ENCODE data around the gene LPCAT1. TPM values are rescaled to one million over a fixed set of nuclear protein-coding genes. Genes with fewer than 3 reads are reported as not detected.
A peak's percentile ranks its signal among the peaks of the same experiment; 100 is the strongest.
"Not testable (repeated sequence)": the region's sequence is repeated elsewhere in the genome, so short reads cannot be mapped to it uniquely, and the experiment has no call there.

The LPCAT1 gene
- total RNA-seq, 2 experiments from 2014 or later = 49.4 to 49.6 TPM

- Mint-ChIP-seq H3K27ac (no peak overlapping the region), H3K9me3 (no peaks in the 10 kb centered on the region), H3K4me3 (no peak overlapping the region), H3K36me3 (peaks cover 5% of the 10 kb centered on the region), H3K27me3 (no peaks in the 10 kb centered on the region), H3K4me1 (peaks cover 16% of the 10 kb centered on the region)
- no peak for DNase-seq
These were observed 43.0 kb downstream of the LPCAT1 start for GRCh38 chr5:1480806-1481205.

GRCh38 chr5:1480217-1480616 lies 43.5 kb downstream of the LPCAT1 start:
- Mint-ChIP-seq H3K27me3 (no peaks in the 10 kb centered on the region), H3K36me3 (peaks cover 5% of the 10 kb centered on the region), H3K9me3 (no peaks in the 10 kb centered on the region), H3K4me3 (no peak overlapping the region), H3K4me1 (peaks cover 12% of the 10 kb centered on the region), H3K27ac (peak overlapping the region; percentile 67)
- DNase-seq = no peak

GRCh38 chr5:1479581-1480188 lies 44.1 kb downstream of the LPCAT1 start:
- Mint-ChIP-seq H3K4me1 (peaks cover 8% of the 10 kb centered on the region), H3K27me3 (no peaks in the 10 kb centered on the region), H3K9me3 (no peaks in the 10 kb centered on the region), H3K4me3 (no peak overlapping the region), H3K36me3 (peaks cover 5% of the 10 kb centered on the region), H3K27ac (peak overlapping the region; percentile 67)
- peak; percentile 53 for DNase-seq

GRCh38 chr5:1479066-1479465 lies 44.7 kb downstream of the LPCAT1 start:
- no peaks in the 10 kb centered on the region for H3K9me3 Mint-ChIP-seq
- peaks cover 5% of the 10 kb centered on the region for H3K36me3 Mint-ChIP-seq
- no peaks in the 10 kb centered on the region for H3K27me3 Mint-ChIP-seq
- H3K4me3 Mint-ChIP-seq = no peak overlapping the region
- no peak overlapping the region for H3K27ac Mint-ChIP-seq
- no peak for DNase-seq
- peaks cover 8% of the 10 kb centered on the region for H3K4me1 Mint-ChIP-seq

GRCh38 chr5:1478271-1479035 lies 45.3 kb downstream of the LPCAT1 start:
- Mint-ChIP-seq H3K36me3 (peaks cover 5% of the 10 kb centered on the region), H3K4me3 (no peak overlapping the region)

GRCh38 chr5:1477341-1477740 lies 46.4 kb downstream of the LPCAT1 start:
- Mint-ChIP-seq H3K27me3 (no peaks in the 10 kb centered on the region), H3K4me3 (no peak overlapping the region), H3K4me1 (peaks cover 8% of the 10 kb centered on the region), H3K36me3 (peaks cover 9% of the 10 kb centered on the region), H3K27ac (no peak overlapping the region), H3K9me3 (no peaks in the 10 kb centered on the region)
- DNase-seq = no peak

More at GRCh38 chr5:1478271-1479035, 45.3 kb downstream of the LPCAT1 start:
- Mint-ChIP-seq H3K27me3 (no peaks in the 10 kb centered on the region), H3K4me1 (peaks cover 8% of the 10 kb centered on the region), H3K9me3 (no peaks in the 10 kb centered on the region), H3K27ac (no peak overlapping the region)
- no peak for DNase-seq

GRCh38 chr5:1476967-1477310 lies 46.8 kb downstream of the LPCAT1 start:
- no peak for DNase-seq
- peaks cover 8% of the 10 kb centered on the region for H3K4me1 Mint-ChIP-seq
- no peaks in the 10 kb centered on the region for H3K27me3 Mint-ChIP-seq
- peaks cover 10% of the 10 kb centered on the region for H3K36me3 Mint-ChIP-seq
- no peak overlapping the region for H3K4me3 Mint-ChIP-seq
- no peak overlapping the region for H3K27ac Mint-ChIP-seq
- no peaks in the 10 kb centered on the region for H3K9me3 Mint-ChIP-seq

- no peaks in the 10 kb centered on the region for H3K27me3 Mint-ChIP-seq
These were observed 47.4 kb downstream of the LPCAT1 start for GRCh38 chr5:1476181-1476966.

GRCh38 chr5:1475544-1475900 lies 48.2 kb downstream of the LPCAT1 start:
- not testable (repeated sequence) for H3K4me3 Mint-ChIP-seq

More at GRCh38 chr5:1476181-1476966, 47.4 kb downstream of the LPCAT1 start:
- no peak overlapping the region for H3K4me3 Mint-ChIP-seq
- DNase-seq = no peak
- H3K4me1 Mint-ChIP-seq = peaks cover 8% of the 10 kb centered on the region
- H3K27ac Mint-ChIP-seq = no peak overlapping the region
- H3K36me3 Mint-ChIP-seq = peaks cover 15% of the 10 kb centered on the region
- no peaks in the 10 kb centered on the region for H3K9me3 Mint-ChIP-seq

GRCh38 chr5:1474866-1475543 lies 48.8 kb downstream of the LPCAT1 start:
- no peak overlapping the region for H3K27ac Mint-ChIP-seq
- peaks cover 2% of the 10 kb centered on the region for H3K4me1 Mint-ChIP-seq
- no peak overlapping the region for H3K4me3 Mint-ChIP-seq
- peaks cover 16% of the 10 kb centered on the region for H3K36me3 Mint-ChIP-seq
- H3K27me3 Mint-ChIP-seq = no peaks in the 10 kb centered on the region
- no peak for DNase-seq
- no peaks in the 10 kb centered on the region for H3K9me3 Mint-ChIP-seq

More at GRCh38 chr5:1475544-1475900, 48.2 kb downstream of the LPCAT1 start:
- not testable (repeated sequence) for H3K9me3 Mint-ChIP-seq, H3K27me3 Mint-ChIP-seq, DNase-seq, H3K4me1 Mint-ChIP-seq, H3K27ac Mint-ChIP-seq
- peaks cover 16% of the 10 kb centered on the region for H3K36me3 Mint-ChIP-seq

GRCh38 chr5:1474183-1474839 lies 49.4 kb downstream of the LPCAT1 start:
- H3K27me3 Mint-ChIP-seq = no peaks in the 10 kb centered on the region
- DNase-seq = no peak
- H3K27ac Mint-ChIP-seq = no peak overlapping the region
- H3K9me3 Mint-ChIP-seq = no peaks in the 10 kb centered on the region
- H3K4me3 Mint-ChIP-seq = no peak overlapping the region
- H3K36me3 Mint-ChIP-seq = peaks cover 16% of the 10 kb centered on the region
- no peaks in the 10 kb centered on the region for H3K4me1 Mint-ChIP-seq

- Mint-ChIP-seq H3K4me3 (no peak overlapping the region), H3K9me3 (no peaks in the 10 kb centered on the region), H3K36me3 (peaks cover 15% of the 10 kb centered on the region), H3K27me3 (no peaks in the 10 kb centered on the region), H3K27ac (no peak overlapping the region), H3K4me1 (no peaks in the 10 kb centered on the region)
- no peak for DNase-seq
These were observed 50.0 kb downstream of the LPCAT1 start for GRCh38 chr5:1473746-1474145.

- Mint-ChIP-seq H3K4me1 (no peaks in the 10 kb centered on the region), H3K27me3 (no peaks in the 10 kb centered on the region), H3K36me3 (peaks cover 16% of the 10 kb centered on the region), H3K9me3 (no peaks in the 10 kb centered on the region), H3K27ac (no peak overlapping the region), H3K4me3 (no peak overlapping the region)
- no peak for DNase-seq
These were observed 50.7 kb downstream of the LPCAT1 start for GRCh38 chr5:1472964-1473628.

All from activated naive CD8-positive, alpha-beta T cell treated with anti-CD3 and anti-CD28 coated beads for 36 hours (primary cell).